Kidney epithelial cell (primary cell): ENCODE results near the gene DRD2. TPM values are rescaled to one million over a fixed set of nuclear protein-coding genes. Genes with fewer than 3 reads are reported as not detected.

ENCODE experiments used
- DNase-seq: peaks from one replicate; pipeline ENCODE4 v3.0.0-alpha.2; 2010; ENCODE audit warnings: low read depth
- H3K27me3 ChIP-seq: 2 replicates; pipeline ENCODE4 v1.6.0; 2011; ENCODE audit warnings: low read length; ENCODE audit not compliant: control insufficient read depth, insufficient read depth
- H3K36me3 ChIP-seq: 2 replicates; pipeline ENCODE4 v1.5.1; 2011; ENCODE audit warnings: low read length; ENCODE audit not compliant: control insufficient read depth, insufficient read depth
- H3K4me3 ChIP-seq: 2 replicates; pipeline ENCODE4 v1.5.1; 2011; ENCODE audit warnings: low read depth, mild to moderate bottlenecking, control low read depth, low read length
- total RNA-seq: library from RNA; depleted of rRNA; stranded (reverse); fragments of >200 nt; gene quantifications from 2 replicates; pipeline ENCODE4 v1.2.3, GENCODE V29; 2015
- TF ChIP-seq, protein P1 (sequence below): IDR thresholded peaks from 2 replicates; pipeline ENCODE4 v1.5.1; 2011; ENCODE audit warnings: mild to moderate bottlenecking, moderate library complexity, low read length, control low read depth, inconsistent platforms; ENCODE audit not compliant: insufficient read depth, poor library complexity, severe bottlenecking

Gene DRD2
- total RNA-seq, 1 donor from 2014 or later = 0.42 TPM

DNA sequence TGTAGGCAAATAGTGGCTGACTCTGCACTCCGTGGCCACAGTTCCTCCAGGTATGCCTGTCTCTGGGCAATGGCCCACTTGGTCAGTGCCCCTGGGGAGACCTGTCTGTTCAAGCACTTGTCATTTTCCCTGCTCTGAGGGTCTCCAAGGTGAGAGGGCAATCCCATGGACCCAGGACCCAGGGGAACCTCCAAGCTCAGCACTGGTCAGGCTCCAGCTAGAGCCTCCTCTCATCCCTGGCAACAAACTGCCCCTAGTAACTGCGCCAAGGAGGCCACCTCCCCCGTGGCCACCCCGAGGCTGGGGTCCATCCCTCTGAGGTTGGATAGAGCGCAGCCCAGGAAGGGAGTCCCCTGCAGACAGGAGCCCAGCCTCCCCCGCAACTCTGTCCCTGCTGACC, 88.3 kb downstream of the DRD2 start:
- peaks cover 17% of the 10 kb centered on the region for H3K27me3 ChIP-seq
- no peaks in the 10 kb centered on the region for H3K36me3 ChIP-seq
- DNase-seq = no peak
- H3K4me3 ChIP-seq = no peak overlapping the region
- TF ChIP-seq, protein P1, sequence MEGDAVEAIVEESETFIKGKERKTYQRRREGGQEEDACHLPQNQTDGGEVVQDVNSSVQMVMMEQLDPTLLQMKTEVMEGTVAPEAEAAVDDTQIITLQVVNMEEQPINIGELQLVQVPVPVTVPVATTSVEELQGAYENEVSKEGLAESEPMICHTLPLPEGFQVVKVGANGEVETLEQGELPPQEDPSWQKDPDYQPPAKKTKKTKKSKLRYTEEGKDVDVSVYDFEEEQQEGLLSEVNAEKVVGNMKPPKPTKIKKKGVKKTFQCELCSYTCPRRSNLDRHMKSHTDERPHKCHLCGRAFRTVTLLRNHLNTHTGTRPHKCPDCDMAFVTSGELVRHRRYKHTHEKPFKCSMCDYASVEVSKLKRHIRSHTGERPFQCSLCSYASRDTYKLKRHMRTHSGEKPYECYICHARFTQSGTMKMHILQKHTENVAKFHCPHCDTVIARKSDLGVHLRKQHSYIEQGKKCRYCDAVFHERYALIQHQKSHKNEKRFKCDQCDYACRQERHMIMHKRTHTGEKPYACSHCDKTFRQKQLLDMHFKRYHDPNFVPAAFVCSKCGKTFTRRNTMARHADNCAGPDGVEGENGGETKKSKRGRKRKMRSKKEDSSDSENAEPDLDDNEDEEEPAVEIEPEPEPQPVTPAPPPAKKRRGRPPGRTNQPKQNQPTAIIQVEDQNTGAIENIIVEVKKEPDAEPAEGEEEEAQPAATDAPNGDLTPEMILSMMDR = no peak

DNA sequence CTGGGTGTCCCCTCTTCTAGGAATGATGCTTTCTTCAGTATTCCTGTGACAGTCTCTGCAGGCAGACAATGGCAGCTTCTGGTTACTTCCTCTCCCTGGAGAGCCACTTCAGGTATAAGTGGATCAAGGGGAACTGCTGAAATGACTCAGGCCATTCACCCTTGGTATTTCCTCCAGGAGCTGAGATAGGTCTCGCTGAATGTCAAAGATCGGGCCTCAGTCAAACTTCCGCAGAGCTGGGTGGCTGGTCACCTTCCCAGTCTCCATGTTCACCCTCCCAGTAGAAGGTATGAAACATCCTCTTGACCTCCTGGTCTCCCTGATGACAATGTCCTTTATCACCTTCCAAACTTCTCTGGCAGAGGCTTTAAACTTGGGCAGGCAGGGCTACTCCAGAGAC, 89.4 kb downstream of the DRD2 start:
- H3K27me3 ChIP-seq = peaks cover 15% of the 10 kb centered on the region
- TF ChIP-seq, protein P1 = no peak
- no peaks in the 10 kb centered on the region for H3K36me3 ChIP-seq
- DNase-seq = no peak
- H3K4me3 ChIP-seq = no peak overlapping the region

DNA sequence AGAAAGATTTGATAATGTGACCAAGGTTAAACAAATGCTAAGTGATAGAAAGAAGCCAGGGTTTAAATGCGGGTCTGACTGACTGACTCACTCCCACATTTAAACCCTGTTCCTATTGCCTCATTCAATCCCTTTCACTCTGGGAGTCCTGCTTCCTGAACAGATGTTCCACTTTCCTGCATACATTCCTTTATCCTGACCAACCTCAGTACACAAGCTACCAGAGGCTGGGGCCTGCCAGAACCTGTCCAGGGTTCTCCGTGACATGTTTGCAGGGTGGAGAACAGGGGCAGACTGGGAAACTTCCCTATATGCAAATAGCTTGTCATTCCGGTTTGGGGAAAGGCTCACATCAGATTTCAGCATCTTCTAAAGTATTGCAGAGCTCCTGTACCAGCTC, 90.6 kb downstream of the DRD2 start:
- peak; percentile 82 for DNase-seq
- no peaks in the 10 kb centered on the region for H3K36me3 ChIP-seq
- TF ChIP-seq, protein P1 = no peak

DNA sequence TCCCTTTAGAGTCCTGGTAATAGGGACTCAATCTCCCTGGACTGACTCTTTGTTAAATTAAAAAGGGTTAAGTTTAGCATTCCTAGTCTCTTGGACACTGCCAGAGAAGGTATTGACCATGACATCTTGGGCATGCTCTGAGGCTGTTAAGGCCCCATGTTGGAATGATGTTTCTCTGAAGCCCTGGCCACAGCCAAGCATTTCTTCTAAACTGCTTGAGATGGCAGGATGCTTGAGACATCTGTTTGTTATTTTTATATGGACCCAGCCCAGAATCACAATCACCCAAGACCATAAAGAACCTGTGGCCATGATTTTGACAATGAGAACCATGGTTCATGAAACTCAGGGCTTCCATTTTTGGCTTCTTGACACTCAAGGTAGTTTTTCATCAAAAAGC, 93.1 kb downstream of the DRD2 start:
- no peaks in the 10 kb centered on the region for H3K36me3 ChIP-seq
- no peak for DNase-seq
- no peaks in the 10 kb centered on the region for H3K27me3 ChIP-seq
- TF ChIP-seq, protein P1 = no peak
- H3K4me3 ChIP-seq = no peak overlapping the region

More for the DNA sequence above, 90.6 kb downstream of the DRD2 start:
- no peak overlapping the region for H3K4me3 ChIP-seq
- peaks cover 15% of the 10 kb centered on the region for H3K27me3 ChIP-seq

DNA sequence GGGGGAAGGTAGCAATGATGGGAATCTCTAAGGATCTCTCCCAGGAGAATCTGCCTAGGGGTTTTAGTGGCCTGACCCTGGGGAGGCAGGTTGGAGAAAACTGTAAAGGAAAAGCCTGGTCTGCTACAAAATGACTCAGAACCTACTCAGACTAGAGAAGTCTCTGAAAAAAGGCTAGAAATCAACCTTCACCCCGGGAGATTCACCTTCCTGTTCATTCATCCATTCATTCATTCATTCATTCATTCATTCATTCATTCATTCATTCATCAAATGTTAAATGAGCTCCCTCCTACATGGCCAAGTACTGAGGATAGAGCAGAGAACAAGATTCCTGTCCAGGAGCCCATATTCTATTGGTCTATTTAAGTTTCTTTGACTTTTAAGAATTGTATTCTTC, 96.5 kb downstream of the DRD2 start:
- TF ChIP-seq, protein P1 = no peak
- no peaks in the 10 kb centered on the region for H3K27me3 ChIP-seq

DNA sequence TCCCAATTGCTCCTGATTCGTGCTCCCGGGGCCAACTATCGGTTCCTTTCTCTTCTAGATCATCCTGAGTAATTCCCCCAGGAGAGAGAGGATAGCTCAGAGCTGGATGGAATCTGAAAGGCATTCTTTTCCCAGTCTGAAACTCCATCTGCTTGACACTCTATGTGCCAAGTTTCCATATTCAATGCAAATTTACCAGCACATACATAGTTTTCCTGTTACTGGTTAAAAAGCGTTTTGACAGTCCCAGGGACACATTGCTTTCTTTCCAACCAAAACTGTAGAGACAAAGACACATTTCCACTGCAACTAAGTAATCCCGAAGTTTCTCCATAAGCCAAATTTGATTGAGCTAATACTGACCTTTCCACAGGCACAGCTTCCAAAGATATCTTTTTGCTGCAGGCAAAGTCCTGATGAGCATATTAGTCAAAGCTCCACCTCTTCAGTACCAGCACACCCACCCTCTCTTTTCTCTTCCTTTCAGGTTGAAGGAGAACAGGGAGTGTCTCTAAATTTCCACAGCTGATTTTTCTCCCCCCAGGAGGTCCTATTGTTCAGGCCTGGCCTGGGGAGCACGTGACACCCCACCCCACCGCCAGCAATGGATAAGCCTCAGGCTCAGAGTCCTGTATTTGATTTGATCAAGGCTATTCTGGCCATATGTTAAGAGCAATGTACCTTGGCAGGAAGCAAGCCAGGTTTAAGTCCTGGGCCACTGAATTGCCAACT, 97.4 kb downstream of the DRD2 start:
- Histone ChIP-seq H3K4me3 (no peak overlapping the region), H3K36me3 (no peaks in the 10 kb centered on the region), H3K27me3 (no peaks in the 10 kb centered on the region)
- TF ChIP-seq, protein P1 = no peak
- DNase-seq = no peak

More for the DNA sequence above, 96.5 kb downstream of the DRD2 start:
- H3K36me3 ChIP-seq = no peaks in the 10 kb centered on the region
- H3K4me3 ChIP-seq = no peak overlapping the region
- no peak for DNase-seq
